ENCODE measurements around the gene TWIST2.

DNA sequence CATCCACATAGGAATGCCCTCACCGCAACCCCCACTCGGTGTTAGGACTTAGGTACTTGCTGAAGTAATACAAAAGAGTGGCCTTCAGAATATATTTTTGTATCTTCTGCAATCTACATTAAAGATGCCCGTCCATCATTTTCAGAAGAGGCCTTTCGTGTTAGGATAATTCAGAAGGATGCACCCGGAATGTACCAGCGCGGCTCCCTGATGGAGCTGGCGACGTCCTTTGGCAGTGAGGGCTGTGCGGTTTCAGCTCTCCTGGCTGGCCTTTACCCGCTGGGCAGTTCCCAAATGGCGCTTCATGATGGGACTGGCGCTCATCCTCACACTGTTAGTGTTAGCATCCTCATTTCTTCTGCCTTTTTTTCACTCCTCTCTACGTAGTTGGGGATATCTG is 15.3 kb downstream of the TWIST2 start:
- TF ChIP-seq, protein P1, sequence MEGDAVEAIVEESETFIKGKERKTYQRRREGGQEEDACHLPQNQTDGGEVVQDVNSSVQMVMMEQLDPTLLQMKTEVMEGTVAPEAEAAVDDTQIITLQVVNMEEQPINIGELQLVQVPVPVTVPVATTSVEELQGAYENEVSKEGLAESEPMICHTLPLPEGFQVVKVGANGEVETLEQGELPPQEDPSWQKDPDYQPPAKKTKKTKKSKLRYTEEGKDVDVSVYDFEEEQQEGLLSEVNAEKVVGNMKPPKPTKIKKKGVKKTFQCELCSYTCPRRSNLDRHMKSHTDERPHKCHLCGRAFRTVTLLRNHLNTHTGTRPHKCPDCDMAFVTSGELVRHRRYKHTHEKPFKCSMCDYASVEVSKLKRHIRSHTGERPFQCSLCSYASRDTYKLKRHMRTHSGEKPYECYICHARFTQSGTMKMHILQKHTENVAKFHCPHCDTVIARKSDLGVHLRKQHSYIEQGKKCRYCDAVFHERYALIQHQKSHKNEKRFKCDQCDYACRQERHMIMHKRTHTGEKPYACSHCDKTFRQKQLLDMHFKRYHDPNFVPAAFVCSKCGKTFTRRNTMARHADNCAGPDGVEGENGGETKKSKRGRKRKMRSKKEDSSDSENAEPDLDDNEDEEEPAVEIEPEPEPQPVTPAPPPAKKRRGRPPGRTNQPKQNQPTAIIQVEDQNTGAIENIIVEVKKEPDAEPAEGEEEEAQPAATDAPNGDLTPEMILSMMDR (conservative IDR thresholded peaks at IDR 0.05; ENCODE audit: low read depth, low read length), result no peak
- no peak for TF ChIP-seq EZH2 (IDR thresholded peaks at IDR 0.05; ENCODE audit: borderline replicate concordance, low read depth, low read length, poor library complexity, severe bottlenecking)
